ES-I3 (cell line): ENCODE measurements around the gene SH3RF3.

Source experiments
- H3K36me3 ChIP-seq: 2 replicates; pipeline ENCODE4 v1.6.1; 2013; ENCODE audit warnings: mild to moderate bottlenecking, low read length, control low read depth, moderate library complexity; ENCODE audit not compliant: insufficient read depth
- H3K4me1 ChIP-seq: 2 replicates; pipeline ENCODE4 v1.6.1; 2013; ENCODE audit warnings: mild to moderate bottlenecking, control low read depth, low read length; ENCODE audit not compliant: insufficient read depth
- H3K9ac ChIP-seq: 2 replicates; pipeline ENCODE4 v1.6.1; 2013; ENCODE audit warnings: low read depth, mild to moderate bottlenecking, low read length, moderate library complexity
- H3K9me3 ChIP-seq: 2 replicates; pipeline ENCODE4 v1.6.1; 2013; ENCODE audit warnings: mild to moderate bottlenecking, low read length, moderate library complexity; ENCODE audit not compliant: control insufficient read depth, insufficient read depth

SH3RF3 gene

DNA sequence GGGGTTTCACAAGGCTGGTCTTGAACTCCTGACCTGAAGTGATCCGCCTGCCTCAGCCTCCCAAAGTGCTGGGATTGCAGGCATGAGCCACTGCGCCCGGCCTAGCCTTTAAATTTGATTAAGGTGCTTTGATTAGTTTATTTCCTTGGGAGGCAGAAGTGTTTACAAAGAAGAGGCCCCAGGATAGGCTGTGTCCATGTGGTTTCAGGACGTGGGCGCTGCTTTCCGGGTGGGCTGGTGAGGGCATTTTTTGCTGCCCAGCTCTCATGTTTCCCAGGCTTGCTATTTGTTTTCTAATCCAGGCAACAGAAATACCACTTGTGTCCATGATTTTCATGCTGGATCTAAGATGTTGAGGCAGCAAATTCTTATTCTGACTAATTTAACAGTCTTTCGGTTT is 124.2 kb downstream of the SH3RF3 start:
- no peaks in the 10 kb centered on the region for H3K9me3 ChIP-seq
- H3K9ac ChIP-seq = no peak overlapping the region
- H3K4me1 ChIP-seq = no peaks in the 10 kb centered on the region
- no peaks in the 10 kb centered on the region for H3K36me3 ChIP-seq

DNA sequence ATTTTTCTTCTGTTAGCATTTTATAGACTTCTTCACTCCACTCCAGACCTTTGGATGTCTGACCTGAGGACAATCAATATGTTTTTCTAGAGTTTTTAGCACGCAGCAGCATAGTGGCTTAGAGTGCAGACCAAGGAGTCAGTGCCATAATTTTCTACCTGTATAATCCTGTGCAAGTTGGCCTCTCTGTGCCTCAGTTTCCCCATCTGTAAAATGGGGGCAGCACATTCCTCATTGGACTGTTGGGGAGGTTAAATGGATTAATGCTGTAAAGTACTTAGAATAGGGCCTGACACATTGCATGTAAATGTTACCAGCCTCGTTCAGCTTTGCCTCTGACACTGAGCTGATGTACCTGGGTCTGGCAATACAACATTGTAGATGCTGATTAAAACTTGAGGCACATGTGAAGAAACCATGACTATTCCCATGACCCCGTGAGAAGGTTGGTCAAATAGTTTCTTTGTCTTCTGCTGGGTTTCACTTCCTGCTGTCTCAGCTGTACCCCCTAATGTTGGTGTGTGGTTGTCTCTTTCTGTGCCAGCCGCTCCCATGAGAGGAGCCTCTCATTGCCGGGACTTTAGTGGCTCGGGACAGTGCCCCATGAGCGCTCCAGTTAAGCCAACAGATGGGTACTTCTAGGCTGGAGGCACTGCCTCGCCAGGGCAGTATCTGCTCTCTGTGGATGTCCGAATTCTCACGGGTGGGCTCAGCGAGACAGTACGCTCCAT is 125.3 kb downstream of the SH3RF3 start:
- no peaks in the 10 kb centered on the region for H3K36me3 ChIP-seq
- no peak overlapping the region for H3K9ac ChIP-seq
- H3K9me3 ChIP-seq = no peaks in the 10 kb centered on the region
- no peaks in the 10 kb centered on the region for H3K4me1 ChIP-seq

DNA sequence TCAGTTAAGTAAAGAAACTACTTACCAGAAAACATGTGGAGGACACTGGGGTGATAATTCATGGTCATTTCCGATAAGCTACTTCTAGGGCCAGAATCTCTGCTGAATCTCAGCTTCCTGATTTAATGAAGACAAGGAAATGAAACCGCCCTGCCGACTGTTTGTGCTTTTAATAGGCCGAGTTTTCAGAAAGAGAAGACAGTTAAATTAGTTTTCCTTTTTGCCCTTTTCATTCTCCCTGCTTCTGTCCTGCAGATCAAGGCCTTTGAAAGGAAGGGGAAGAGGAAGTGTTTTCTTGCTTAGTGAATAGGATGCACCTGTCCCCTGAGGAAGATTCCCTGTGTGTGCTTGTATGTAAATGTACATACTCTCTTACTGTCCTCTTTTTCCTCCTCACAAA is 126.6 kb downstream of the SH3RF3 start:
- Histone ChIP-seq H3K4me1 (no peaks in the 10 kb centered on the region), H3K9me3 (no peaks in the 10 kb centered on the region), H3K36me3 (no peaks in the 10 kb centered on the region)

DNA sequence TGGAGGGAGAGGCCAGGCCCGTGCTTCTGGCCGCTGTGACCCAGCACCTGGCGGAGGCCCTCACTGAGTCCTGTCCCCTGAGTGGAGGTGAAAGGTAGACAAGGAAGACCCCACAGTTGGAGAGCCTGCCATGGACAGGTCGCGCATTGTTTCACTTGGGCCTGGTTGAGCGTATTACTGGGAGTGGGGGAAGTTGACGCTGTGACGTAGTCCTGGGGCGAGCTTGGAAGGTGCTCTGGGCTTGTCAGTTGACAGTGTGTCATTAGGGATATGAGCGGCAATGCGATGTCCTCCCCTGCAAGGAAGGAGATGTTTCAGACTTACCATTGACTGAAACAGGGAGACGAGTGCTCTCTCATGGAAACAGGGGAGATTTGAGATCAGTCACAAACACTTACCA is 127.1 kb downstream of the SH3RF3 start:
- Histone ChIP-seq H3K9me3 (no peaks in the 10 kb centered on the region), H3K9ac (no peak overlapping the region), H3K4me1 (no peaks in the 10 kb centered on the region), H3K36me3 (no peaks in the 10 kb centered on the region)

More for the DNA sequence above, 126.6 kb downstream of the SH3RF3 start:
- H3K9ac ChIP-seq = no peak overlapping the region

DNA sequence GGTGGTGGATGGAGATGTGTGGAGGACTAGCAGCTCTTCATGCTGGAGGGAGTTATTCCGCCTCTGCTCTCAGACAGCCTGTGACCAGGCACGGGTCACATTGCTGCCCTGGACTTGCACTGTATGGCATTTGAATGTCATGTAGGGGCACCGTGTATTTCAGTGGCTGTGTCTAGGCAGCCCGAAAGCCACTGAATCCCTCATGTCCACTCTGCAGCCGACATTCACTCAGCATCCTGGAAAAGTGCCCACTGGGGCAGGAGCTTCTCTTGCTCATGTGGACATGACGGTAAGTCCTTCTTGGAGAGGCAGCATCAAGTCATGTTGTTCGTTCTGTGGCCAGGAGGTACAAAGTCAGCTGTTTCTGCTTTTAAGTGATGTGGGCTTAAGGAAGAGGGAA is 127.9 kb downstream of the SH3RF3 start:
- no peaks in the 10 kb centered on the region for H3K36me3 ChIP-seq
- H3K4me1 ChIP-seq = no peaks in the 10 kb centered on the region
- H3K9me3 ChIP-seq = no peaks in the 10 kb centered on the region
- no peak overlapping the region for H3K9ac ChIP-seq

DNA sequence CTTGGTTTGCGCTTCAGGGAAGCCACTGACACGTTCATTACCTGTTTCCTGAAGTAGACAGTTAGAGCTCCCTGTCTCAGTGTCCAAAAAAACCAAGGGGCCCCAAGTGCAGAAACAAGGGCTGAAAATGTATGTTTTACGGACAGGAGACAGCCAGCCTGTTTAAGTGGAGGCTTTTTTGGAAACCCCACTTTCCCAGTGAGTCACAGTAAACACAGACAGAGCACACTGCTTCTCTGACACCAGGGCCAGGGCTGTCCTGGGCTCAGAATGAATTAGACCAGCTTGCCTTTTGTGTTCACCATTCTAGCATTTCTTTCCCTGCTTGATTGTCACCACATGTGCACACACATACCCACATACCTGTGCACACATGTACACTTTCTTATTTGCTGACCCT is 128.6 kb downstream of the SH3RF3 start:
- Histone ChIP-seq H3K9me3 (no peaks in the 10 kb centered on the region), H3K36me3 (no peaks in the 10 kb centered on the region), H3K9ac (no peak overlapping the region), H3K4me1 (no peaks in the 10 kb centered on the region)

DNA sequence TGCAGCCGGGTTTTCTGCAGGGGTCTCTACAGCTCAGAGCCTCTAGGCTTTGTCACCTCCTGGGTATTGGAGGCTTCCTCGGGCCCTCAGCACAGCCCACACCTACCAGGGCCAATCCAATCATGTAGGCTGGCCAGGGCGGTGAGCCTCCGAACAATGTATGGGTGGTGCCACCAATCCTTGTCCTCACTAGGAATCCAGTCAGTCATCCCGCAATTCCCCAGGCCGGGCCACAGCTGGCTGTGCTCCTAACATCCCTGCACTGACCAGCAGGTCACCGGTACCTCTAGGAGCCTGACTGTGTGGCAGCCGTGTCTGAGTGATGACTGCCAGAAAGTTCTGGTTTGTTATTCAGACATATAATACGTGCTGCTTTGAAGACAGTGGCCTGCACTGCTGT is 129.4 kb downstream of the SH3RF3 start:
- no peak overlapping the region for H3K9ac ChIP-seq
- no peaks in the 10 kb centered on the region for H3K4me1 ChIP-seq
- H3K9me3 ChIP-seq = no peaks in the 10 kb centered on the region
- H3K36me3 ChIP-seq = no peaks in the 10 kb centered on the region

DNA sequence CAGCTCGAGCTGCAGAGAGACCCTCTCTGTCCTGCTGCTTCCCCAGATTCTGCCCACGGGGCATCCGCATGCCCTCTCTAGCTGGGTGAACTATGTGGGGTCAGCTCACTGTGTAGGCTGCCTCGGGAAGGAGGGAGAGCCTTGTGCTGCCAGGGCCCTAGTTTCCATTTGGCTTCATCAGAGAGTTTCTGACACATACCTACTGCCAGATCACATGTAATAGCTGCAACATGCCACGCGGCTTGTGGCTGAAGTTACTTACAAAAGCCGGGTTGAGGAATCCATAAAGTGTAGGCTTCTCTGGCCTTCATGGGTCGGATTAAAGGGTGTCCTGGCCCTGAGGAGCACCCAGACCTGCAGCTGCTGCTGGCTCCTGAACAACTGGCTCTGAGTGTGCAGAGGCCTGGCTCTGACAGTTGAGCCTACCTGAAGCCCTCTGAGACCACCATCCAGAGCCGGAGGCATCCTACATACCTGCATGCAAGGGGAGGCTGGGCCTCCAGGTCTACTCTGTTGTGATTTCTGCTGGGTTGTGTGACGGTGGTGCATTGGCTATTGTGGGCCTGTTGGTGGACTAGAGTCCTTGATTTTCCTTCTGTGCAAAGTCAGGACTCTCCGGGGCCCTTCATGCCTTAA is 130.0 kb downstream of the SH3RF3 start:
- H3K4me1 ChIP-seq = no peaks in the 10 kb centered on the region
- H3K9ac ChIP-seq = no peak overlapping the region
- no peaks in the 10 kb centered on the region for H3K9me3 ChIP-seq
- H3K36me3 ChIP-seq = no peaks in the 10 kb centered on the region

DNA sequence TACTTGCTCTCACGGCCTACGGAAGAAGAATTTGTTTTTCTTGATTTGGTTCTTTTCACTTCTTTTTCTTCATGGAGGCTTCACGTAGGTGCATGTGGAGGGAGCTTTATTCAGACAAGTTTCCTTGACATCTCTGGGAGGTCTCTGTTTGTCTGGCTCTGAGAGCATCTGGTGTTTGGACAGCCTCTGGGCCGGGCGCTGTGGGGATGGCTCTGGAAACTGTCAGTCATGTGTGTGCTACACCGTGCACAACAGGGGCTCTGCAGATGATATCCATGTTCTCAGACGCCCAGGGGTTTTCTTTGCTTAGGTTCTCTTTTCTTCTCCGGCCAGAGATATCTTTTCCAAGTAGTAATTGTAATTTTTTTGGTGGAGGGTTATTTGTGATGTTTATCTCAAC is 130.7 kb downstream of the SH3RF3 start:
- no peak overlapping the region for H3K9ac ChIP-seq

DNA sequence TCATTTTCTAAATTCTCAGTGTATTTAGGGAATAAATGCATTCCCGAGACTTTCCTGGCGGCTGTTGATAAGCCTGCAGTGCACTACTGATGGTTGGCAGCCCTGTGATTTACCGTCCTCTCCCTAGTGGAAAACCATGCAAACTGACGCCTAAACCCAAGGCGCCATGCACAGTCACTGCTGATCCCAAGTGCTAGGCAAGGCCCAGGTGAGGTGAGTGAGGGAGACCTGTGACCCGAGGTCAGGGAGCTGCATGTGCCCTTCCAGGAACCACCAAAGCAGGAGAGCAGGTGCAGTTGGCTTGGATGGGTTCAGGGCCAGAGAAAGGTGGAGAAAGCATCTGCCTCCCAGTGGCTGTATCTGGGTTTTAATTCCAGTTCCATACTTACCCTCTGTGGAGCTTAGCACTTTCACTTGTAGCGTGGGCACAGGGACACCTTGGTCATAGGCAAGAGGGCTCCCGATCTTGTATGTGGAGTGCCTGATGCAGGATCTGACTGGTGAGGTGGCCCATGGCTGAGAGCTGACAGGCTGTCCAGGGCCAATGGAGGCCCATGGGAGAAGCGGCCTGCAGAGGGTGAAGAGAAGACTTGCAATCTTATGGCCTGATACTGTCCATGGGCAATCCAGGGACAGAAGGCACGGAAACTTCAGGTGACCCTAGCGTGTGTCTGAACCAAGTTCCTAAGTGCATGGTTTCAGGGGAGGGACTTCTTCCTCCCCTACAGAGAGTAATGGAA is 131.3 kb downstream of the SH3RF3 start:
- H3K9me3 ChIP-seq = no peaks in the 10 kb centered on the region
- no peak overlapping the region for H3K9ac ChIP-seq
- no peaks in the 10 kb centered on the region for H3K4me1 ChIP-seq
- H3K36me3 ChIP-seq = no peaks in the 10 kb centered on the region

More for the DNA sequence above, 130.7 kb downstream of the SH3RF3 start:
- Histone ChIP-seq H3K9me3 (no peaks in the 10 kb centered on the region), H3K4me1 (no peaks in the 10 kb centered on the region), H3K36me3 (no peaks in the 10 kb centered on the region)

DNA sequence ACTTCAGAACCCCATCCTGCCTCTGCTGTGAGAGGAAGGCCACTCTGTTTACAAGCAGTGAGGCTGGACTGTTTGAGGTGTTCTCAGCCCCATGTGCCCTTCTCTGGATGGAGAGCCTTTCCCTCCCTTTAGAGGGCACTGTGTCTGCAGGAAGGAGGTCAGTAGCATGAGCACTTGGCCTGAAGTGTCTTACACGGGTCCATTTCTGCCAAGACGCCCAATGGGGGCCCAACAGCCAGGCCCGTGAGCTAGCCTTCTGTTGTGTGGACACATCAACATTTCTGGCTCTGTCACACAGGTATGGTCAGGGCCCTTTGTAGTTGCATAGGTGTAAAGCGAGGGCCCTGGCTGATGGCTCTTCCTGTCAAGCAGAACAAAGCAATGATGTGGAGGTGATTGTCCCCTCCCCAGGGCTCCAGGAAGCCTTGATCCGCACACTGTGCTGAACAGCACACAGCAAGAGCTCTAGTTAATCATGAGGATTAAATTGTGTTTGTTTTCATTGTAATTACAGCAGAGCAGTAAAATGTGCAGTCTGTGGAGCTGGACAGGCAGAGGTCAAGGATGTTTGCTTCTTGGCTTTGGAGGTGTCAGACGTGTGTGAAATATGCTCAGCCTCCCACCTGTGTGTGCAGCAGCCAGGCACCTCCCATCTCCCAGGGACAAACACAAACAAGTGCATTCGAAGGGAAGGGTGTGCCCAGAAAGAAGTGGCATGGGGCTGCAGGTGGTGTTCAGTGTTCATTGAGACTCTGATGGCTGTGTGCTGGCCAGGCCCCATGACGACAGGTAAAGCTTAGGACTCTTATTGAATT is 132.1 kb downstream of the SH3RF3 start:
- Histone ChIP-seq H3K9me3 (no peaks in the 10 kb centered on the region), H3K9ac (no peak overlapping the region), H3K4me1 (0 out of 2 replicates have a peak, but pooled peaks cover 2% of the 10 kb centered on the region), H3K36me3 (no peaks in the 10 kb centered on the region)

DNA sequence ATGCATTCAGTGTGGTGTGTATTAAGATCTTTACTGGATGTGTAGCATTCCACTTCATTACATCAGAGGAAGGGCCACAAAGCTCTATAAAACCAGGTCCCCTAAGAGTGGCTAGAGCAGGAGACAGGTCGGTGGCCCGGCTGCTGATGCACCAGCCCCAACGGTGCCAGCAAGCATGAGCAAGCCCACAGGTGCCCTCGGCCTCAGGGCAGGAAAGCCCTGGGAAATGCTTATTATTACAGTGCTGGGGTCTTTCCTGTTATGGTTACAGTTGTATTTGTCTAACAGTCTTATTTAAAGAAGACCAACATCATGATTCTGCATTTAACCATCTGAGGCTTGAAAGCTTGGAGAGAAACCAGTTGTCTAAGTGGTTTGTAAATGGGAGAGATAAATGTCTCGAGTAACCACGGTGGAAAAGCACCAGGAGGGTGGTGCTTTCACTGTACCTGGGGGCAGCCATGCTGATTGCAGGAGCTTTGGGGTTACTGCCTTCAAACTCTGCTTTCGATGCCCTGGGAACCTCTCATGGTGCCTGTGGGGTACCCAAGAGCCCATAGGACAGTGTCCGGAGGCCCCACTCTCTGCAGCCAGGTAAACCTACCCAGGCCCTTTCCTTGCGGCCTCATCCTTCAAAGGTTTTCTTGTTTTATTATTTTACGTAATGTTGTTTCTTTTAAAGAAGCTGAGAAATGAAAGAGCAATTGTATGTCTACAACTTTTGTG is 133.1 kb downstream of the SH3RF3 start:
- peaks cover 12% of the 10 kb centered on the region for H3K4me1 ChIP-seq
- H3K36me3 ChIP-seq = no peaks in the 10 kb centered on the region
- no peaks in the 10 kb centered on the region for H3K9me3 ChIP-seq
- no peak overlapping the region for H3K9ac ChIP-seq

DNA sequence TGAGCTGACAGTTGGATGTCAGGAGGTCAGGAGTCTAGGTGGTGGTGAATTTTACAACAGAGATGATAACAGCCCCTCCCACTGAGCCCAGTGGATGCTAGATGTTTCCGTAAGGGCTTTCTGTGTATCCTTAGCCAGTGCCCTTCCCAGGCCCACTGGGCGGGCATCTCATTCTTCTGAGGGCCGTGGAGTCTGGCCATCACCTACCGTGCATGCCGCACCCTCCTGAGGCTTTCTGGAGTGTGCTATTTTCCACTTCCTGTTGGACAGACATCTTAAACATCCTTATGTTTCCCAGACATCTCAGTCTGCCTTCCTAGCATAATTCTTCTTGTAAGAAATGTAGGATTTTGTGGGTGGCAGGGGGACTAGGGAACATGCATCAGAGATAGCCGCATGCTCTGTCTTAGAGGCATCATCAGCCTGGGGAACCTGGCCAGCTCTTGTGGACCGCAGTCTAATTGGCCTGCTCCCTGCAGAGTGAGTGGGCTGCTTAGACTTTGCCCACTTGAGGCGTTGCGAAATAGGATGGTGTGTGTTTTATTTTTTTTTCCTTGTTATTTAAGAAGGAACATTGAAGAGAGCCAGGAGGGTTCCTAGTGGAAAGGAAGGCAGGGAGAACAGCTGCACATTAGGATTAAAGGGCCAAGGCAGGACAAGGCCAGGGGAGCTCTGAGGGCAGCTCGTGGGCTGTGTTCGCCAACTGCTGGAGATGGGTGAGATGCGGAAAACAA is 135.8 kb downstream of the SH3RF3 start:
- no peak overlapping the region for H3K9ac ChIP-seq
- H3K36me3 ChIP-seq = no peaks in the 10 kb centered on the region
- H3K9me3 ChIP-seq = no peaks in the 10 kb centered on the region
- peaks cover 17% of the 10 kb centered on the region for H3K4me1 ChIP-seq
